K562 treated with DMSO at 1 percent for 4 hours (cell line): ENCODE data around the gene PSTPIP1. TPM values are rescaled to one million over a fixed set of nuclear protein-coding genes. Genes with fewer than 3 reads are reported as not detected.

ENCODE experiments used
- total RNA-seq: library from RNA; unstranded; fragments of 300-600 nt; gene quantifications from 2 replicates; pipeline ENCODE4 v1.2.3, GENCODE V29; 2022; ENCODE audit not compliant: insufficient read depth

PSTPIP1 gene
- not detected in 2 replicates for total RNA-seq

DNA sequence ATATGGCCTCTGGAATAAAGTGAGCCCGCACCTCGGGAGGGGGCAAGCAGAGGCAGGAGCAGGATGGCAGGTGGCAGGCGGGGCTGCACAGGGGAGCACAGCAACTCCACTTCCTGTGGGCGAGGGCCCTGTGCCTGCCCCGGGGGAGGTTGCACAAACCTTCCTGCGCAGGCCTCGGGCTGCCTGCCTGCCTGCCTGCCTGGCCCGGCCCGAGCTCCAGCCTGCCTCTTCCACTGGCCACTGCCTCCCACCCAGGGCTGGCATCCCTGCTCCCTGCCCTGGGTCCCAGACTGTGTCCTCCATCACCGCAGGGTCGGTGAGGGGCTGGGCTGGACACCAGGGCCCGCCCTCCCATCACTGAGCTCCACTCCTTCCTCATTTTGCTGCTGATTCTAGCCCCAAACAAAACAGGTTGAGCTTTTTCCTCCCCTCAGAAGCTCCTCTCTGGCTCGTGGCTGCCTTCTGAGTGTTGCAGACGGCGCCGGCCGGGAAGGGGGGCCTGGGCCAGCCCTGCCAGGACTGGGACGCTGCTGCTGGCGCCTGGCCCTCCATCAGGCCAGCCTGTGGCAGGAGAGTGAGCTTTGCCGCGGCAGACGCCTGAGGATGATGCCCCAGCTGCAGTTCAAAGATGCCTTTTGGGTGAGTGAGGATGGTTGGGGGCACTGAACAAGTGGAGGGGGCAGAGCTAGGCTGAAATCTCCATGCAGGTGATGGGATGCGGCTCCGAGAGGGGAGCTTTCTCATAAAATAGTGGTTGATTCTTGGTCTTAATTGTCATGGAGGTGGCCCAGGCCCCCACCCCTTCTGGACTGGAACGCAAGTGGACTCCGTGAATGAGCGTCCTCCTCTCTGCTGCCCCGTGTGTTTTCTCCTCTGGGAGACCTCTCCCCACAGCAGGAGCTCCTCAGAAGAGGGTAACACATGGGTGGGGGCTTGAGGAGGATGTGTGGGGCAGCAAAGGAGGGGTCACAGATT lies at the start of gene PSTPIP1:
Gene PSTPIP1 (plus strand): TSS at position 156 of the 975 bp plus-strand sequence. CDS start 448 bp downstream, at position 604.

DNA sequence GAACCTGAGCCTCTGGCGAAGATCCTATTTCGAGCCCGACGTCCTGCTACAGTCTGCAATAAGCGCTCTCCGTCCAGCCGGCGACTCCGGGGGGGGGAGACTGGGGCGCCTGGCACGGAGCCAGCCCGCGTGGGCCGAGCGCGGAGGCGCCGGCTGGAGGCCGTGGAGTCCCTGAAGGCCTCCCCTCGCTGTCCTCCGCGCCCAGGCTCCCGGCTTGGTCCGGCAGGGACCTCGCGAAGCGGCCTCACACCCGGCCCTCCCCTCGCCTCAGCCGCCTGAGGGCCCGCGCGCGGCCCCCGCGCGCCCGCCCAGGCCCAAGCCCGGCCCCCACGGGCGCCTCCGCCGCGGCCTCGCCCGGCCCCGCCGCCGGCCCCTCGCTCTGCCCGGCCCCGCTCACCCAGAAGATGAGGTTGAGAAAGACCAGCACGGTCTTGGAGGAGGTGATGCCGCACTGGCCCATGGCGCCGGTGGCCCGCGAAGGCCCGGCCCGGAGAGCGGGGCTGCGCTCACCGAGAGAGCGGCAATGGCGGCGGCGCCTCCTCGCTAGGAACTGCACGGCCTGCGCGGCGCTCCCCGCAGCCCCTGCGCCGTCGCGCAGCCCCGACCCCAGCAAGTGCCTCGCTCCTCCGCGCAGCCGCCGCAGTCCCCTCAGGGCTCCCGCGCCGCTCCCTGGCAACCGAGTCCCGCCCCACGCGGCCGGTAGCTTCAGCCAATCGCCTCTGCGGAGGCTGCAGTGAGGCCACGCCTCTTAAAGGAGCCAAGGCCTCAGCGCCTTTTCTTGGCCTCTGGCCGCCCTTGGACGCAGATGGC lies 75.8 kb downstream of the PSTPIP1 start, which contains the start of gene TSPAN3:
Gene TSPAN3 (minus strand): TSS at position 615 of the 810 bp plus-strand sequence. CDS start 155 bp downstream, at position 460.

Other genes starting within 250 kb of the PSTPIP1 start
- 1.9 and 3.9 TPM in 2 replicates for gene SCAPER, start 89.8 kb upstream of the PSTPIP1 start, total RNA-seq
- gene RCN2, start 63.4 kb upstream of the PSTPIP1 start, total RNA-seq = 17.6 and 21.9 TPM in 2 replicates
- 74.6 and 79.8 TPM in 2 replicates for gene TSPAN3, start 76.0 kb downstream of the PSTPIP1 start, total RNA-seq